Fibroblast of villous mesenchyme (primary cell): ENCODE data around the gene RFX6. TPM values are rescaled to one million over a fixed set of nuclear protein-coding genes. Genes with fewer than 3 reads are reported as not detected.

Experiments
- DNase-seq: peaks from one replicate; pipeline ENCODE4 v3.0.0-alpha.2; 2010; ENCODE audit warnings: low read depth
- H3K4me3 ChIP-seq: 2 replicates; pipeline ENCODE4 v1.5.1; 2011; ENCODE audit warnings: low read depth, mild to moderate bottlenecking, low read length
- CTCF ChIP-seq: IDR thresholded peaks from 2 replicates; pipeline ENCODE4 v1.5.1; 2012; ENCODE audit warnings: low read depth, mild to moderate bottlenecking, low read length; ENCODE audit not compliant: insufficient read depth
- total RNA-seq: library from RNA; depleted of rRNA; stranded (reverse); fragments of >200 nt; gene quantifications from 2 replicates; pipeline ENCODE4 v1.2.3, GENCODE V29; 2012

RFX6 gene
- total RNA-seq, 1 donor = not detected

GRCh38 chr6:116928677-116929076, 51.6 kb downstream of the RFX6 start:
- H3K4me3 ChIP-seq = no peak overlapping the region
- no peak for DNase-seq
- TF ChIP-seq CTCF = no peak

GRCh38 chr6:116929825-116930224, 52.8 kb downstream of the RFX6 start:
- no peak for TF ChIP-seq CTCF
- DNase-seq = no peak
- no peak overlapping the region for H3K4me3 ChIP-seq

- no peak for DNase-seq
- TF ChIP-seq CTCF = no peak
- no peak overlapping the region for H3K4me3 ChIP-seq
These were observed 54.4 kb downstream of the RFX6 start for GRCh38 chr6:116931456-116931855.

GRCh38 chr6:116932496-116932895, 55.5 kb downstream of the RFX6 start:
- no peak for TF ChIP-seq CTCF

GRCh38 chr6:116933485-116933884, 56.4 kb downstream of the RFX6 start:
- no peak for DNase-seq
- no peak overlapping the region for H3K4me3 ChIP-seq
- TF ChIP-seq CTCF = no peak

More at GRCh38 chr6:116932496-116932895, 55.5 kb downstream of the RFX6 start:
- DNase-seq = no peak
- H3K4me3 ChIP-seq = no peak overlapping the region

GRCh38 chr6:116938305-116938704, 61.3 kb downstream of the RFX6 start:
- TF ChIP-seq CTCF = no peak
- DNase-seq = no peak
- H3K4me3 ChIP-seq = no peak overlapping the region

GRCh38 chr6:116941727-116942126, 64.7 kb downstream of the RFX6 start:
- no peak overlapping the region for H3K4me3 ChIP-seq
- DNase-seq = no peak
- no peak for TF ChIP-seq CTCF
